ENCODE results near the gene SRGAP3. TPM values are rescaled to one million over a fixed set of nuclear protein-coding genes. Genes with fewer than 3 reads are reported as not detected.

Gene SRGAP3
- total and polyA plus RNA-seq, 10 of the 15 experiments (the other 5 are each of a cell fraction or from before 2014, with no cell fraction given), result 0.32 to 1.7 (median 0.99) TPM

- no peaks in the 10 kb centered on the region for H3K79me2 ChIP-seq (ENCODE audit: control insufficient read depth, insufficient read depth, low read length)
- H3K27me3 ChIP-seq (replicated peaks in 1 of 2; ENCODE audit: control insufficient read depth in 2 of 2, insufficient read depth in 2 of 2, low read length in 1 of 2), result no peaks in the 10 kb centered on the region
- TF ChIP-seq NR2F1 (conservative IDR thresholded peaks at IDR 0.05), result no peak
- TF ChIP-seq ZBTB40 (IDR thresholded peaks at IDR 0.05; ENCODE audit: borderline replicate concordance), result no peak
- no peak for TF ChIP-seq ZNF687 (IDR thresholded peaks at IDR 0.05)
- TF ChIP-seq HDAC6 (IDR thresholded peaks at IDR 0.05; ENCODE audit: unreplicated experiment), result no peak
- no peak for TF ChIP-seq SMC3 (IDR thresholded peaks at IDR 0.05; ENCODE audit: borderline replicate concordance, low read length)
- ChIA-PET SMC1A (ENCODE audit: uncharacterized antibody, unreplicated experiment) (interaction anchor here (0.7 to 1.1 kb wide), 2 partner anchors 10 to 371 kb away, joined by 3 read pairs; no protein-coding TSS in a partner anchor), CTCF (interaction anchor here (1.2 kb wide), 1 partner anchor 45 kb away, joined by 4 read pairs; no protein-coding TSS in a partner anchor), RAD21 (ENCODE audit: unreplicated experiment) (no interaction called here), POLR2A (no interaction called here)
- in situ Hi-C loops (cut with MboI) (no loop called here), intact Hi-C loops (cut with micrococcal nuclease; ENCODE audit: unreplicated experiment) (no loop called here)
- BruUV-seq (replicated peaks), result no TSS peak
- H3K4me3 ChIP-seq, result no peak overlapping the region
- H3K4me1 ChIP-seq (ENCODE audit: control insufficient read depth, insufficient read depth, low read length), result no peaks in the 10 kb centered on the region
- FAIRE-seq (no peak), ATAC-seq (no peak), DNase-seq (ENCODE audit: low read depth, low spot score) (no peak)
- H2AFZ ChIP-seq (ENCODE audit: control insufficient read depth, low read depth, low read length), result no peak overlapping the region
- no peaks in the 10 kb centered on the region for H4K20me1 ChIP-seq (ENCODE audit: control insufficient read depth, insufficient read depth)
- H3K27ac ChIP-seq (ENCODE audit: control insufficient read depth, insufficient read depth), result no peak overlapping the region
- no peaks in the 10 kb centered on the region; the same call in 2 of the 3 replicates for H3K9me3 ChIP-seq (replicated peaks; ENCODE audit: control insufficient read depth, insufficient read depth, low read length)
- H3K9ac ChIP-seq (ENCODE audit: control insufficient read depth, insufficient read depth, low read length), result no peak overlapping the region
- H3K4me2 ChIP-seq (ENCODE audit: control insufficient read depth, insufficient read depth), result no peak overlapping the region
- H3K36me3 ChIP-seq (ENCODE audit: control insufficient read depth in 2 of 2, insufficient read depth in 2 of 2, low read length in 1 of 2), result peaks cover 4 to 22% of the 10 kb centered on the region in 2 experiments
- 96% methylated on average over 4 of the region's 4 CpGs for WGBS (ENCODE audit: insufficient coverage, insufficient replicate concordance, low lambda C conversion rate, missing lambda C conversion rate)
Measured at GRCh38 chr3:8942746-8943488, 306.5 kb downstream of the SRGAP3 start.
